HCT116 (cell line): ENCODE measurements around the gene SPESP1. TPM values are rescaled to one million over a fixed set of nuclear protein-coding genes. Genes with fewer than 3 reads are reported as not detected.

Experiments
- ATAC-seq: fragments of 200-7000 bp; cut with Tn5 transposase; 2 replicates; pipeline ENCODE4 v1.9.1; 2020; ENCODE audit warnings: mild to moderate bottlenecking, moderate library complexity
- BruUV-seq: library from RNA; stranded (reverse); fragments of 400-500 nt; replicated peaks from 2 replicates; lab custom pipeline; 2021; lab: Mats Ljungman, UMichigan
- CTCF ChIA-PET: fragments of 300-600 bp; sonication (Branson Sonifier 250); formaldehyde crosslinking; loops from one replicate; lab custom pipeline; 2021; ENCODE audit warnings: antibody characterized with exemption; lab: Charles Lee
- POLR2A ChIA-PET: fragments of 300-600, 350-600 bp; sonication (Branson Sonifier 250); formaldehyde crosslinking; loops from one replicate; lab custom pipeline; 2021; ENCODE audit warnings: antibody characterized with exemption; lab: Charles Lee
- RAD21 ChIA-PET, 2 experiments: fragments of 300-600 bp; sonication (Branson Sonifier 250); formaldehyde crosslinking; loops; one replicate each; lab custom pipeline; 2023; ENCODE audit warnings: low total read pairs in 2 of 2; ENCODE audit not compliant: uncharacterized antibody in 2 of 2, unreplicated experiment in 2 of 2, low non-redundant PET in 1 of 2; lab: Charles Lee
- DNase-seq: peaks from one replicate; pipeline ENCODE4 v3.0.0-alpha.2; 2010; ENCODE audit warnings: low read depth, low spot score
- H2AFZ ChIP-seq: fragments of 200-600 bp; shearing (Covaris generic), sonication (generic); 2 replicates; pipeline ENCODE4 v1.6.1; 2017; ENCODE audit warnings: low read depth, mixed run types, mixed read lengths, antibody characterized with exemption, low read length; ENCODE audit not compliant: poor library complexity, severe bottlenecking
- H3K27ac ChIP-seq: 2 replicates; pipeline ENCODE4 v1.5.1; 2012; ENCODE audit warnings: low read depth, low read length
- H3K27me3 ChIP-seq: fragments of 200-600 bp; sonication (generic); 2 replicates; pipeline ENCODE4 v1.6.1; 2016; ENCODE audit warnings: mixed run types, low read length, mixed read lengths; ENCODE audit not compliant: insufficient read depth
- H3K36me3 ChIP-seq, 2 experiments: fragments of 200-500 bp in 1 of 2; fragments of 200-600 bp in 1 of 2; sonication (Bioruptor generic) in 1 of 2; sonication (generic) in 1 of 2; 2 replicates each; pipeline versions ENCODE4 v1.5.1 to v1.6.1; 2014 to 2016; ENCODE audit warnings: low read length in 2 of 2, inconsistent platforms in 1 of 2, mixed read lengths in 1 of 2, mixed run types in 1 of 2; ENCODE audit not compliant: insufficient read depth in 2 of 2, control insufficient read depth in 1 of 2
- H3K4me1 ChIP-seq, 2 experiments: fragments of 200-600 bp in 1 of 2; sonication (generic) in 1 of 2; 2 replicates each; pipeline versions ENCODE4 v1.5.1 to v1.6.1; 2012 to 2017; ENCODE audit warnings: low read length in 2 of 2, inconsistent platforms in 1 of 2, mild to moderate bottlenecking in 1 of 2, mixed read lengths in 1 of 2, mixed run types in 1 of 2, moderate library complexity in 1 of 2; ENCODE audit not compliant: insufficient read depth in 2 of 2, control insufficient read depth in 1 of 2
- H3K4me2 ChIP-seq: fragments of 200-600 bp; sonication (generic); 2 replicates; pipeline ENCODE4 v1.6.1; 2017; ENCODE audit warnings: mixed run types, low read length, mixed read lengths
- H3K4me3 ChIP-seq, 2 experiments: fragments of 200-600 bp in 1 of 2; sonication (generic) in 1 of 2; replicated peaks in 1 of 2; 2 replicates each; pipeline ENCODE4 v1.5.1; 2011 to 2016; ENCODE audit warnings: low read length in 2 of 2, control low read depth in 1 of 2, low read depth in 1 of 2, mild to moderate bottlenecking in 1 of 2, mixed read lengths in 1 of 2, mixed run types in 1 of 2
- H3K79me2 ChIP-seq: fragments of 200-600 bp; sonication (generic); 2 replicates; pipeline ENCODE4 v1.6.1; 2017; ENCODE audit warnings: mild to moderate bottlenecking, mixed run types, low read length, moderate library complexity, mixed read lengths; ENCODE audit not compliant: insufficient read depth
- H3K9ac ChIP-seq: fragments of 200-600 bp; sonication (generic); 2 replicates; pipeline ENCODE4 v1.6.1; 2016; ENCODE audit warnings: low read length, mixed read lengths
- H3K9me2 ChIP-seq: fragments of 200-600 bp; sonication (generic), shearing (Covaris generic); 2 replicates; pipeline ENCODE4 v1.6.1; 2017; ENCODE audit warnings: mixed run types, mild to moderate bottlenecking, moderate library complexity; ENCODE audit not compliant: insufficient read depth
- H3K9me3 ChIP-seq, 2 experiments: fragments of 200-500 bp in 1 of 2; fragments of 200-600 bp in 1 of 2; sonication (Bioruptor generic) in 1 of 2; sonication (generic) in 1 of 2; 2 replicates each; pipeline ENCODE4 v1.6.1; 2014 to 2017; ENCODE audit warnings: low read length in 2 of 2, mixed read lengths in 2 of 2, inconsistent platforms in 1 of 2, low read depth in 1 of 2, mild to moderate bottlenecking in 1 of 2, mixed run types in 1 of 2, moderate library complexity in 1 of 2; ENCODE audit not compliant: control insufficient read depth in 1 of 2, insufficient read depth in 1 of 2
- H4K20me1 ChIP-seq: fragments of 200-600 bp; sonication (generic), shearing (Covaris generic); 2 replicates; pipeline ENCODE4 v1.6.1; 2017; ENCODE audit warnings: mixed run types, mild to moderate bottlenecking, moderate library complexity; ENCODE audit not compliant: insufficient read depth
- ATF3 ChIP-seq: IDR thresholded peaks from 2 replicates; pipeline ENCODE4 v1.6.1; 2012
- CBX3 ChIP-seq: IDR thresholded peaks from 2 replicates; pipeline ENCODE4 v1.6.1; 2012; ENCODE audit warnings: low read depth
- CEBPB ChIP-seq: IDR thresholded peaks from 2 replicates; pipeline ENCODE4 v1.6.1; 2012; ENCODE audit warnings: low read depth
- EGR1 ChIP-seq: IDR thresholded peaks from 2 replicates; pipeline ENCODE4 v1.6.1; 2012; ENCODE audit warnings: low read depth
- ELF1 ChIP-seq: IDR thresholded peaks from 2 replicates; pipeline ENCODE4 v1.6.1; 2012; ENCODE audit warnings: low read depth, borderline replicate concordance
- EZH2phosphoT487 ChIP-seq: fragments of 200-600 bp; IDR thresholded peaks from 2 replicates; pipeline ENCODE4 v1.6.1; 2018; ENCODE audit warnings: antibody characterized with exemption, borderline replicate concordance
- FOSL1 ChIP-seq: IDR thresholded peaks from 2 replicates; pipeline ENCODE4 v1.6.1; 2012; ENCODE audit warnings: low read depth
- REST ChIP-seq: IDR thresholded peaks from 2 replicates; pipeline ENCODE4 v1.6.1; 2012; ENCODE audit warnings: low read depth
- SP1 ChIP-seq: IDR thresholded peaks from 2 replicates; pipeline ENCODE4 v1.6.1; 2012; ENCODE audit warnings: low read depth
- TCF7L2 ChIP-seq: IDR thresholded peaks from 2 replicates; pipeline ENCODE4 v1.7.0; 2011; ENCODE audit warnings: borderline replicate concordance, inconsistent platforms; ENCODE audit not compliant: insufficient read depth, insufficient read length; ENCODE audit errors: extremely low read depth
- ZBTB33 ChIP-seq: IDR thresholded peaks from 2 replicates; pipeline ENCODE4 v1.6.1; 2011; ENCODE audit warnings: mild to moderate bottlenecking, low read length, moderate library complexity; ENCODE audit not compliant: insufficient replicate concordance; ENCODE audit errors: extremely low read depth
- ZFX ChIP-seq: fragments of 450-650 bp; IDR thresholded peaks from 2 replicates; pipeline ENCODE4 v1.6.1; 2017
- intact Hi-C: fragments of 100-400 bp; cut with micrococcal nuclease; formaldehyde crosslinking; loops from 2 replicates; pipeline ENCODE4 v1.10.0; 2022
- total RNA-seq: library from RNA; stranded (reverse); gene quantifications from one replicate; pipeline ENCODE4 v1.2.1, GENCODE V29; 2021; ENCODE audit not compliant: unreplicated experiment

The SPESP1 gene
- total RNA-seq, 1 experiment from 2014 or later = not detected

GRCh38 chr15:68900027-68900426, 30.3 kb upstream of the SPESP1 start:
- RAD21 ChIA-PET = no interaction called here
- CTCF ChIA-PET = no interaction called here
- intact Hi-C loops = no loop called here
- no peak overlapping the region for H3K4me2 ChIP-seq
- TF ChIP-seq ZFX (no peak), EGR1 (no peak), TCF7L2 (no peak), SP1 (no peak), ZBTB33 (no peak), EZH2phosphoT487 (no peak), ATF3 (no peak), CEBPB (no peak)
- no peak overlapping the region for H2AFZ ChIP-seq
- no peaks in the 10 kb centered on the region for H3K4me1 ChIP-seq
- ATAC-seq = no peak
- no peak for DNase-seq
- POLR2A ChIA-PET = no interaction called here
- no peaks in the 10 kb centered on the region for H3K36me3 ChIP-seq
- H3K9me2 ChIP-seq = no peaks in the 10 kb centered on the region
- no peak overlapping the region for H3K4me3 ChIP-seq
- no peaks in the 10 kb centered on the region for H4K20me1 ChIP-seq
- H3K27me3 ChIP-seq = no peaks in the 10 kb centered on the region
- no TSS peak for BruUV-seq
- no peak overlapping the region for H3K27ac ChIP-seq
- no peaks in the 10 kb centered on the region for H3K79me2 ChIP-seq
- H3K9ac ChIP-seq = no peak overlapping the region
- H3K9me3 ChIP-seq = no peaks in the 10 kb centered on the region

- Histone ChIP-seq H3K9ac (no peak overlapping the region), H3K79me2 (no peaks in the 10 kb centered on the region), H3K4me2 (no peak overlapping the region), H2AFZ (no peak overlapping the region), H3K4me3 (no peak overlapping the region), H3K27ac (no peak overlapping the region), H3K9me2 (no peaks in the 10 kb centered on the region), H3K9me3 (no peaks in the 10 kb centered on the region), H3K27me3 (no peaks in the 10 kb centered on the region), H3K36me3 (no peaks in the 10 kb centered on the region), H4K20me1 (no peaks in the 10 kb centered on the region), H3K4me1 (no peaks in the 10 kb centered on the region)
- no TSS peak for BruUV-seq
- no peak for TF ChIP-seq CEBPB
- TF ChIP-seq ELF1 = no peak
- no peak for TF ChIP-seq CBX3
- TF ChIP-seq REST = no peak
- no peak for TF ChIP-seq FOSL1
- ChIA-PET CTCF (interaction anchor here (1.7 kb wide), 1 partner anchor 17 kb away, joined by 7 read pairs; no protein-coding TSS in a partner anchor), POLR2A (no interaction called here), RAD21 (no interaction called here)
- intact Hi-C loops = no loop called here
- ATAC-seq (no peak), DNase-seq (no peak)
Observed at GRCh38 chr15:68907396-68907923, 22.9 kb upstream of the SPESP1 start.
